HG03571 (cell line): ENCODE measurements around the gene TNNC1.

Source experiments
- ATAC-seq: cut with Tn5 transposase; IDR thresholded peaks from one replicate; pipeline ENCODE4 v1.9.1; 2021; ENCODE audit not compliant: unreplicated experiment

The TNNC1 gene

GRCh38 chr3:52453496-52454249, at the start of gene TNNC1:
TSS of gene TNNC1 (minus strand) at chr3:52454041. CDS start at chr3:52454015, 26 bp downstream.
- ATAC-seq, result no peak

DNA sequence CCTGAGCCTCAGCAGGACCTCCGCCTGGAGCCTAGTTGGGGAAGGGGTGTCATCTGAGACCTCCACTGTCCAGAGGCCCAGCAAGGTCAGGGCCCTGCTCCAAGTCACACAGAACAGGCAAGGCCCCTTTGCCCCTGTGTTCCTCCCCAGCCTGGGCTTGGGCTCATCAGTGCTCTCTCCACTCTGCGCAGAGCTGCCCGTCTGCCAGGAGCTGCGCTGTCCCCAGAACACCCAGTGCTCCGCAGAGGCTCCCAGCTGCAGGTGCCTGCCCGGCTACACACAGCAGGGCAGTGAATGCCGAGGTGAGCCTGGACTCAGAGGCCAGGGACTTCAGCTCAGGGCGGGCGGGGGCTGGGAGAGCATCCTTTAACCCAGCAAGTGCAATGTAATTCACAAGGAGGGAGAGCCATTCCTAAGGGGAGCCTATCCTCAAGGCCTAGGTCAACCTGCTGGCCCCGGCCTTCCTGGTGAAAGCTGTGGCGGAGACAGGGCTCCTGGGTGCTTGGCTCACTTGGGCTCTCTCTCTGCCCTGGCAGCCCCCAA, 49.0 kb upstream of the TNNC1 start:
- no peak for ATAC-seq

DNA sequence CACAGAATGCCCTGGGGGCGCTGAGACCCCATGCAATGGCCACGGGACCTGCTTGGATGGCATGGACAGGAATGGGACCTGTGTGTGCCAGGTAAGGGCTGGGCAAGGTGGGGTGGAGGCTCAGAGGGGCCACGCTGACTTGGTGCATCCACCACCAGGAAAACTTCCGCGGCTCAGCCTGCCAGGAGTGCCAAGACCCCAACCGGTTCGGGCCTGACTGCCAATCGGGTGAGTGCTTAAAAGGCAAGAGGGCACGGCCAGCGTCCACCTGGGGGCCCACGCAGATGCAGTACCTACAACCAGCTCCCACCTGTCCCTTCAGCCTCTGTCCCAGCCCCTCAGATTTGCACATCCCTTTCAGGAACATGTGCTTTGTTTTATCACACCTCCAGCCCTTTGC, 48.2 kb upstream of the TNNC1 start:
- ATAC-seq, result no peak

DNA sequence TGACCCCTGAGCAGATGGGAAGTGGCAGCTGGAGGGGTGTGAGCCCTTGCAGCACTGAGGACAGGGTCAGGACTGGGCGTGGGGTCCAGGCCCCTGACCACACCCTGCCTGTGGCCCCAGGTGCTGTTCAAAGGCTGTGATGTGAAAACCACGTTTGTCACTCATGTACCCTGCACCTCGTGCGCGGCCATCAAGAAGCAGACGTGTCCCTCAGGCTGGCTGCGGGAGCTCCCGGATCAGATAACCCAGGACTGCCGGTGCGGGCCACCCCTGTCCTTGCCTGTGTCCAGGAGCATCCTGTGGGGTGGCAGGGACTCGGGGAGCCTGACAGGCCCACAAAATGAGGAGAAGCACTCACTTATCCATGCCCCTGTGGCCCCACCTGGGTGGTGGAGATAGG, 47.2 kb upstream of the TNNC1 start:
- no peak for ATAC-seq

GRCh38 chr3:52498137-52499054, 44.6 kb upstream of the TNNC1 start:
- ATAC-seq, result no peak

GRCh38 chr3:52495777-52496602, 42.1 kb upstream of the TNNC1 start:
- ATAC-seq, result no peak

GRCh38 chr3:52494886-52495495, 41.1 kb upstream of the TNNC1 start, which contains the start of gene STAB1:
TSS of gene STAB1 (plus strand) at chr3:52495338. CDS start at chr3:52495414, 76 bp downstream.
- ATAC-seq, result no peak

DNA sequence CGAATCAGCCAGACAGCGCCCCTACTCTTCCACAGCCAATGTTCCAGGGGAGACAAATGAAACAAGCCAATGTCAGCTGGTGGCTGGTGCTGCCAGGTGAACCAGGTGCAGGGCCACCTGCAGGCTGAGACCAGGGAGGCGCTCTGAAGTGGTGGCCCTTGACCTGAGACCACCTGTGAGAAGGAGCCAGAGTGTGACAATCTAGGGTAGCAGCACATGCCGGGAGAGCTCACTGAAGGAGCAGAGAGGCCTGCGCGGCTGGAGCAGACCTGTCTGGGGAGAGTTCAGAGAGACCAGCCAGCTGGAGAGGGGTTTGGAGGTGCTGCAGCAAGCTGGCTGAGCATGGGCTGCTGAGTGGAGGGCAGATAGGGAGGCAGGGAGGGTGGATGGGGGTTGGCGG, 40.6 kb upstream of the TNNC1 start:
- no peak for ATAC-seq

DNA sequence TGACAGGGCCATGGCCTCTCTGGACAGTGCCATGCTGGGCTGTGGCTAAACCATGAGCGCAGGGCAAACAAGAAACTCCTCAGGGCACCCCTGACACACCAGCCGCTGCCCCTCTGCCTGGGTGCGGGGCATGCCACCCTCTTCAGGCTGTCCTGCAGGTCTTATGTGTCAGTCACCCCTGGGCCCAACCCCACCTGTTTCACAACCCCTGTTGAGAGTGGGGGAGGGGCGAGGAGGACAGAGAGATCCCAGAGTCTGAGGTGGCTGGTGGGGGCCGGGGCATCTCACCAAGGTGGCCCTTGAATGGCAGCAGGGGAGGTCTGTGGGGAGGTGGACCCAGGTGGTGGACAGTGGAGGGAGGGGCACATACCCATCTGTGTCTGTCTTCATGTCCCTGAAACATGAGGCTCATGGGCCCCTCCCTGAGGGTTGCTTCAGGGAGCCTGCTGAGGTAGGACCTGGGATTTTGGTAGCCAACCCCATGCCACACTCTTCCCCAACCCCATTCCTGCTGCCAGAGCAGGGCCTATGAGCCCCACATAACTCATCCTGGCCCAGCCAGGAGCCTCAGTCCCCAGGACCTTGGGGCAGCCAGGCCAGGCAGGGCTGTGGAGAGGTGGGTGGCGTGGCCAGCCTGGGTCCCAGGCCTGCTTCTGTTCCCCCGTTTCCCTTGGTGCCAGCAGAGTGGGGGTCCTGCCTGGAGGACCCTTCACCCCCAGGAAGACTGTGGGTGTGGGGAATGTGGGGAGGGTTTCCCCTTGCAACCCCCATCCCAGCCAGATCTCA, 39.6 kb upstream of the TNNC1 start:
- ATAC-seq, result no peak

- no peak for ATAC-seq
These were observed 38.2 kb upstream of the TNNC1 start for GRCh38 chr3:52492059-52492458.

DNA sequence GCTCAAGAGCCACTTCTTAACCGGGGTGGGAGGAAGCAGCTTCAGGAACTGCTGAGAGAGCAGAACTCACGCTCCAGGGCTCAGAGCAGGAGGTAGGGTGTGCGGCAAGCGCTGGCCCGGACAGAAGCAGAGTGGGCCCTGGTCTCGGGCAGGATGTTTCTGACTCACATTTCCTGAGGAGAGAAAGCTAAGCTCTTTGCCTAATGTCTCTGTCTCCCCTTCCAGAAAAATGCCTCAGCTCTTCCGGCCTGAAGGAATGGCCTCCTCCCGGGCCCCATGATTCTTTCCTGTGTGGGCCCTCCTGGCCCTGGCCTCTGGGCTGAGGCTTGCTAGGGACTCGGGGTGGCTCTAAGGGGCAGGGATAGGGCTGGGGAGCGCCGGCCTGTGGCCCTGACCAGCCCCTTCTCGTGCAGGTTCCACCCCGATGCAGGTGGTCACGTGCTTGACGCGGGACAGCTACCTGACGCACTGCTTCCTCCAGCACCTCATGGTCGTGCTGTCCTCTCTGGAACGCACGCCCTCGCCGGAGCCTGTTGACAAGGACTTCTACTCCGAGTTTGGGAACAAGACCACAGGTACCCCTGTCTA, 37.2 kb upstream of the TNNC1 start:
- ATAC-seq, result no peak

GRCh38 chr3:52490035-52490938, 36.4 kb upstream of the TNNC1 start:
- ATAC-seq, result no peak

DNA sequence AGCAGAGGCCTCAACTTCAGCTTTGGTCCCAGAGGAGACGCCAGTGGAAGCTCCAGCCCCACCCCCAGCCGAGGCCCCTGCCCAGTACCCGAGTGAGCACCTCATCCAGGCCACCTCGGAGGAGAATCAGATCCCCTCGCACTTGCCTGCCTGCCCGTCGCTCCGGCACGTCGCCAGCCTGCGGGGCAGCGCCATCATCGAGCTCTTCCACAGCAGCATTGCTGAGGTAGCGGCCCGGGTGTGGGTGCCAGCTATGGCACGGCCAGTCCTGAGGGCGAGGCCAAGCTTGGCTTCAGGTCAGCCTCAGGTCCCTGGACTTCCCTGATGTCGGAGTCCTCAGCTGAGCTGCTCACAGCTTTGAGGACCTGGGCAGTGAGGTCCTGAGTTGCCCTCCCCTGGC, 35.6 kb upstream of the TNNC1 start:
- ATAC-seq, result no peak

- ATAC-seq, result no peak
These were observed 34.9 kb upstream of the TNNC1 start for GRCh38 chr3:52488746-52489145.

DNA sequence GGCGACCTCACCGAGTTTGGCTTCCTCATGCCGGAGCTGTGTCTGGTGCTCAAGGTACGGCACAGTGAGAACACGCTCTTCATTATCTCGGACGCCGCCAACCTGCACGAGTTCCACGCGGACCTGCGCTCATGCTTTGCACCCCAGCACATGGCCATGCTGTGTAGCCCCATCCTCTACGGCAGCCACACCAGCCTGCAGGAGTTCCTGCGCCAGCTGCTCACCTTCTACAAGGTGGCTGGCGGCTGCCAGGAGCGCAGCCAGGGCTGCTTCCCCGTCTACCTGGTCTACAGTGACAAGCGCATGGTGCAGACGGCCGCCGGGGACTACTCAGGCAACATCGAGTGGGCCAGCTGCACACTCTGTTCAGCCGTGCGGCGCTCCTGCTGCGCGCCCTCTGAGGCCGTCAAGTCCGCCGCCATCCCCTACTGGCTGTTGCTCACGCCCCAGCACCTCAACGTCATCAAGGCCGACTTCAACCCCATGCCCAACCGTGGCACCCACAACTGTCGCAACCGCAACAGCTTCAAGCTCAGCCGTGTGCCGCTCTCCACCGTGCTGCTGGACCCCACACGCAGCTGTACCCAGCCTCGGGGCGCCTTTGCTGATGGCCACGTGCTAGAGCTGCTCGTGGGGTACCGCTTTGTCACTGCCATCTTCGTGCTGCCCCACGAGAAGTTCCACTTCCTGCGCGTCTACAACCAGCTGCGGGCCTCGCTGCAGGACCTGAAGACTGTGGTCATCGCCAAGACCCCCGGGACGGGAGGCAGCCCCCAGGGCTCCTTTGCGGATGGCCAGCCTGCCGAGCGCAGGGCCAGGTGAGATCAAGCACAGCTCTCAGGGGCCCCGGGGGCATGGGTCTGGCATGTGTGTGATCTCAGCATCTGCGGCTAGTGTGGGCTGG, 34.2 kb upstream of the TNNC1 start:
- no peak for ATAC-seq

GRCh38 chr3:52487050-52487787, 33.4 kb upstream of the TNNC1 start:
- no peak for ATAC-seq
